Measurements from ENCODE around the gene PNMA6A. TPM values are rescaled to one million over a fixed set of nuclear protein-coding genes. Genes with fewer than 3 reads are reported as not detected.

Gene PNMA6A
- total RNA-seq, 1 donor from 2014 or later = 0.32 TPM

- DNase-seq (ENCODE audit: low spot score in 2 of 2) = no peak
- H3K27ac ChIP-seq = no peak overlapping the region
- no peaks in the 10 kb centered on the region for H3K36me3 ChIP-seq
- intact Hi-C loops (cut with DNase I) = no loop called here
- H3K4me1 ChIP-seq = no peaks in the 10 kb centered on the region
- TF ChIP-seq, protein P1, sequence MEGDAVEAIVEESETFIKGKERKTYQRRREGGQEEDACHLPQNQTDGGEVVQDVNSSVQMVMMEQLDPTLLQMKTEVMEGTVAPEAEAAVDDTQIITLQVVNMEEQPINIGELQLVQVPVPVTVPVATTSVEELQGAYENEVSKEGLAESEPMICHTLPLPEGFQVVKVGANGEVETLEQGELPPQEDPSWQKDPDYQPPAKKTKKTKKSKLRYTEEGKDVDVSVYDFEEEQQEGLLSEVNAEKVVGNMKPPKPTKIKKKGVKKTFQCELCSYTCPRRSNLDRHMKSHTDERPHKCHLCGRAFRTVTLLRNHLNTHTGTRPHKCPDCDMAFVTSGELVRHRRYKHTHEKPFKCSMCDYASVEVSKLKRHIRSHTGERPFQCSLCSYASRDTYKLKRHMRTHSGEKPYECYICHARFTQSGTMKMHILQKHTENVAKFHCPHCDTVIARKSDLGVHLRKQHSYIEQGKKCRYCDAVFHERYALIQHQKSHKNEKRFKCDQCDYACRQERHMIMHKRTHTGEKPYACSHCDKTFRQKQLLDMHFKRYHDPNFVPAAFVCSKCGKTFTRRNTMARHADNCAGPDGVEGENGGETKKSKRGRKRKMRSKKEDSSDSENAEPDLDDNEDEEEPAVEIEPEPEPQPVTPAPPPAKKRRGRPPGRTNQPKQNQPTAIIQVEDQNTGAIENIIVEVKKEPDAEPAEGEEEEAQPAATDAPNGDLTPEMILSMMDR (IDR thresholded peaks at IDR 0.05) = no peak
- H3K4me3 ChIP-seq = no peak overlapping the region
- no peaks in the 10 kb centered on the region for H3K9me3 ChIP-seq
- no peaks in the 10 kb centered on the region for H3K27me3 ChIP-seq
Observed at GRCh38 chrX:153049093-153049492, 23.2 kb upstream of the PNMA6A start.

GRCh38 chrX:153052534-153052933 lies 19.7 kb upstream of the PNMA6A start:
- Histone ChIP-seq H3K27me3 (no peaks in the 10 kb centered on the region), H3K27ac (no peak overlapping the region), H3K36me3 (no peaks in the 10 kb centered on the region), H3K4me3 (no peak overlapping the region), H3K9me3 (no peaks in the 10 kb centered on the region), H3K4me1 (no peaks in the 10 kb centered on the region)
- DNase-seq (ENCODE audit: low spot score in 2 of 2) = no peak
- intact Hi-C loops (cut with DNase I) = no loop called here
- TF ChIP-seq, protein P1 (IDR thresholded peaks at IDR 0.05) = no peak

DNA sequence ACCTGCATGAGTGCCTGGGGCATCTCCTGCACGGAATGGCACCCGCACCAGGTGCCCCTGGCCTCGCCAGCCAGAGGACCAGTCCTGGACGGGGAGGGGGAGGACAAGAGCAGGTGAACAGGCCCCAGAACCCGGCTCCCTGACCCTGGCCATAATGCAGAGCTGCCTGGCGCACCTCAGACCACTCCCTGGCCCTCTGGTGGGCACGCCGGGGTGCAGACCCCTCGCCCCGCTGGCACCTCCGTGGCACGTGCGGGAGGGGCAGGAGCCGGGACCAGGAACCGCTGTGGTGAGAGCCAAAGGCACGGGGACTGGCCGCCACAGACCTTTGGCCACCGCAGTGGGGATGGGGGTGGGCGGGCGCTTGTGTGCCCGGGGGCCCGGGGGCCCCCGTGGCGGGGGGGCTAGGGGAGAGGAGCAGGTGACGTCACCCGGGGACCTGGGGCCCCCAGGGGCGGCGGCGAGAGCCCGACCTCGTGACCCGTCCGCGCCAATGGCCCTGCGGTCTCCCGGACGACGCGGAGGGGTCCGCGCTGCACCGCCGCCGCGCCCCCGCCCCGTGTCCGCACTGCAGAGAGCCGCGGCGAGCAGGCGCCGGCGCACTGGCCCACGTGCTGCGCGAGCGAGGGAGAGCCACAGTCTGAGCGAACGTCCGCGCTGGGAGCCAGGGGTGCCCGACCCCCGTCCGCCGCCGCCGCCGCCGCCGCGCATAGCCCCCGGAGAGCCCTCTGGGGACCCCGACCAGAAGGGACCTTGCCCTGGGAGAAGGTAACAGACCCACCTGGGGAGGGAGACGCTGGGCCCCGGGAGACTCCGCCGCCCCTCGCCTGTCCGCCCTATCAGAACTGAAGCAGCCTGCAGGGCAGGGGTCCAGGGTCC lies 16.1 kb upstream of the PNMA6A start, which contains the start of gene PNMA3:
TSS of gene PNMA3 (plus strand) at position 600 of the 879 bp plus-strand sequence. CDS start 586 bp downstream, outside the sequence.
- peak within 1 kb of the TSS; percentile 1 to 54 for H3K4me3 ChIP-seq
- H3K4me1 ChIP-seq = no peaks in the 10 kb centered on the region

GRCh38 chrX:153057281-153057680 lies 15.0 kb upstream of the PNMA6A start:
- Histone ChIP-seq H3K27me3 (no peaks in the 10 kb centered on the region), H3K4me3 (no peak overlapping the region), H3K9me3 (no peaks in the 10 kb centered on the region), H3K4me1 (no peaks in the 10 kb centered on the region), H3K27ac (no peak overlapping the region), H3K36me3 (no peaks in the 10 kb centered on the region)
- TF ChIP-seq, protein P1 (IDR thresholded peaks at IDR 0.05) = no peak
- intact Hi-C loops (cut with DNase I) = no loop called here
- no peak for DNase-seq (ENCODE audit: low spot score in 2 of 2)

More for the DNA sequence above, 16.1 kb upstream of the PNMA6A start, which contains the start of gene PNMA3:
- TF ChIP-seq, protein P1 (IDR thresholded peaks at IDR 0.05) = no peak
- intact Hi-C loops (cut with DNase I) = no loop called here
- H3K27me3 ChIP-seq = no peaks in the 10 kb centered on the region
- DNase-seq (ENCODE audit: low spot score in 2 of 2) = no peak
- H3K27ac ChIP-seq = no peak within 1 kb of the TSS
- no peaks in the 10 kb centered on the region for H3K9me3 ChIP-seq
- H3K36me3 ChIP-seq = no peaks in the 10 kb centered on the region

DNA sequence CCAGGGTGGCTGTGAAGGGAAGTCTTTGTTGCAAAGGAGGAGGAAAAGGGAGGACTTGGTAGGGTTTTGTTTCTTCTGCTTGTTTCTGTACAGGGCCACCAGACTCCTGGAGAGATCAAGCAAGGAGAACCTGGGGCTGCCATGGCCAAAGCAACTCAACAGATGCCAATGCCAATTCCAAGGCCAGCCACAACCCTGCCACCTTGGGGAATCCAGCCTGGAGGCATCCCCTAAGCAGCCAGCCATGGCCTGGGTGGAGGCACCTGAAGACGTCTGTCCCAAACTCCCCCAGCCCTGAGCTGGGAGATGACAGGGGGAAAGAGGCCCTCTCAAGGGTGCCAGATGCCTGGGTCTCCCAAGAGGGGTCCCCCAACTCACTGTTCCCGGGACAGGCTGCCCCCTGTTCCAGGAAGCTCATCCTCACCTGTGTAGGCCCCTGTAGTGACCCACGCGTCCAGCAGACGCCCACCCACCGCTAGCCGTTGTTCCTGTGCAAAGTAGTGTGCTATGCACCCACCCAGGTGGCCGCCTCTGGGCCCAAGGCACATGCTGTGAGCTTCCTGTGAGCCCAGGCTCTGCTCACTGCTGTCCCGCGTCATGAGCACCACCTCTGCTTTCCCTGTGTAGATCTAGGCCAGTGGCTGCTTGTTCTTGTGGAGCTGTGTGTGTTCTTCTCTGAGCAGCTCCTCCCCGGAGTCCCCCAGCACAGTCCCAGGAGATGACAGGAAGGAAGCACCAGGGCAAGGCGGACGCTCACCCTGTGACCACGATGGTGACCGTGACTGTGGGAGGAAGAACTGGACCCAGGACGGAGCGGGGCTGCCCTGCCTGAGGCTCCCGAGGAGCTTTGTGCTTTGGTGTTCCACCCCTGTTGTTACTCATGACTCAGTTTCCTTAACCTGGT lies 12.8 kb upstream of the PNMA6A start:
- intact Hi-C loops (cut with DNase I) = no loop called here
- TF ChIP-seq, protein P1 (IDR thresholded peaks at IDR 0.05) = no peak
- Histone ChIP-seq H3K27me3 (no peaks in the 10 kb centered on the region), H3K27ac (no peak overlapping the region), H3K36me3 (no peaks in the 10 kb centered on the region), H3K4me1 (no peaks in the 10 kb centered on the region), H3K4me3 (no peak overlapping the region), H3K9me3 (no peaks in the 10 kb centered on the region)
- DNase-seq (ENCODE audit: low spot score in 2 of 2) = no peak

All from ascending aorta (tissue), 2 donors.